Epithelial cell of esophagus (primary cell): Measurements from ENCODE around the gene NUBP1.
A peak's percentile ranks its signal among the peaks of the same experiment; 100 is the strongest.
"Not testable (repeated sequence)": the region's sequence is repeated elsewhere in the genome, so short reads cannot be mapped to it uniquely, and the experiment has no call there.

Experiments used
- DNase-seq: peaks from one replicate; pipeline ENCODE4 v3.0.0; 2010; ENCODE audit warnings: low read depth
- H3K4me3 ChIP-seq: 2 replicates; pipeline ENCODE4 v1.5.1; 2011; ENCODE audit warnings: mild to moderate bottlenecking, low read length, control low read depth
- CTCF ChIP-seq: IDR thresholded peaks from 2 replicates; pipeline ENCODE4 v1.5.1; 2011; ENCODE audit warnings: low read depth, mild to moderate bottlenecking, low read length, control low read depth, inconsistent platforms; ENCODE audit not compliant: insufficient read depth; ENCODE audit errors: missing control alignments

NUBP1 gene

GRCh38 chr16:10740000-10740844 lies 3.4 kb upstream of the NUBP1 start:
- TF ChIP-seq CTCF, result no peak
- no peak for DNase-seq
- H3K4me3 ChIP-seq, result no peak overlapping the region

GRCh38 chr16:10740845-10741208 lies 2.8 kb upstream of the NUBP1 start:
- DNase-seq, result no peak
- TF ChIP-seq CTCF, result no peak
- H3K4me3 ChIP-seq, result no peak overlapping the region

GRCh38 chr16:10741249-10741648 lies 2.4 kb upstream of the NUBP1 start:
- not testable (repeated sequence) for DNase-seq, H3K4me3 ChIP-seq

- DNase-seq, result no peak
- no peak for TF ChIP-seq CTCF
These were observed 1.8 kb upstream of the NUBP1 start for GRCh38 chr16:10741844-10742243.

GRCh38 chr16:10743227-10743609 lies 424 bp upstream of the NUBP1 start:
- no peak for TF ChIP-seq CTCF
- no peak for DNase-seq
- peak overlapping the region; percentile 74 for H3K4me3 ChIP-seq

More at GRCh38 chr16:10741844-10742243, 1.8 kb upstream of the NUBP1 start:
- H3K4me3 ChIP-seq, result no peak overlapping the region

GRCh38 chr16:10744370-10745030 lies 858 bp downstream of the NUBP1 start:
- no peak for TF ChIP-seq CTCF
- no peak for DNase-seq
- peak overlapping the region; percentile 74 for H3K4me3 ChIP-seq

- no peak overlapping the region for H3K4me3 ChIP-seq
- no peak for DNase-seq
- no peak for TF ChIP-seq CTCF
These were observed 2.2 kb downstream of the NUBP1 start for GRCh38 chr16:10745841-10746240.
